ENCODE results near the gene PP2D1.
A peak's percentile ranks its signal among the peaks of the same experiment; 100 is the strongest.
"Not testable (repeated sequence)": the region's sequence is repeated elsewhere in the genome, so short reads cannot be mapped to it uniquely, and the experiment has no call there.

PP2D1 gene, protein sequence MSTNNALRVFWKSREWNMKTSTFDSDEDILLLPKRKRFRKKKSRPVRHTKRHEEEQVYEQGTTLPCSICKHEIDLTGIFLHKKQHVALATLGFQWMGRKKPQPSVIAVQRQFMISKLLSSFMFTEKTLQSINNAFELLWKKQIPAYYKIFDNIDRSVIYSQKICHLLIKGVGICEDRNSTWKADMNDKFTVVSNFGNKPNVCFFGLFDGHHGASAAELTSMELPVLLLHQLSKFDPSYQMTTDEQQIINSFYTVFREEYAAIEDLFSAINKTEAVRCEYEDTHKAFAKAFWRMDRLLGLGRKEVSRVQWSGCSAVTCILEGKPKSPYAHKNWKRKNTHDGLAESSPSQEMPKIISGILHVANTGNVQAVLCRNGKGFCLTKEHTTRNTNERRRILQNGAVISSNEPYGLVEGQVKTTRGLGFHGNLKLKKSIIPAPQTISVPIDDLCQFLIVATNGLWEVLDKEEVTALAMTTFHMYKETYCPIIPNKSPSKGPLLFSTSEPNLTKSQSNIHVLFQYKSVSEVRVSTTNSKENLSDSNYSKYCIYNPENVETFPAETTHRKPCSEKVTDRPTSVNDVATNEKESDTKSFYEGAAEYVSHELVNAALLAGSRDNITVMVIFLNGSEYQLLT

GRCh38 chr3:20012164-20012563, at the start of gene PP2D1:
Gene PP2D1, minus strand, starts transcription at chr3:20012264. Its CDS starts 192 bp downstream, at chr3:20012072.
- DNase-seq: no peak

- no peak for DNase-seq
These were observed 49.1 kb upstream of the PP2D1 start for GRCh38 chr3:20060974-20061685.

- DNase-seq: no peak
These were observed 47.9 kb upstream of the PP2D1 start for GRCh38 chr3:20059929-20060328.

GRCh38 chr3:20057612-20058180, 45.6 kb upstream of the PP2D1 start:
- DNase-seq: no peak

- peak; percentile 19 for DNase-seq
These were observed 44.9 kb upstream of the PP2D1 start for GRCh38 chr3:20056725-20057611.

GRCh38 chr3:20055842-20056241, 43.8 kb upstream of the PP2D1 start:
- no peak for DNase-seq

- no peak for DNase-seq
These were observed 43.1 kb upstream of the PP2D1 start for GRCh38 chr3:20055020-20055775.

- no peak for DNase-seq
These were observed 42.5 kb upstream of the PP2D1 start for GRCh38 chr3:20054549-20054987.

- no peak for DNase-seq
These were observed 40.8 kb upstream of the PP2D1 start for GRCh38 chr3:20052851-20053250.

- DNase-seq: no peak
These were observed 39.2 kb upstream of the PP2D1 start for GRCh38 chr3:20051123-20051806.

- DNase-seq: peak; percentile 44
These were observed 36.2 kb upstream of the PP2D1 start for GRCh38 chr3:20047976-20048883.

- no peak for DNase-seq
These were observed 35.3 kb upstream of the PP2D1 start for GRCh38 chr3:20047341-20047779.

DNA sequence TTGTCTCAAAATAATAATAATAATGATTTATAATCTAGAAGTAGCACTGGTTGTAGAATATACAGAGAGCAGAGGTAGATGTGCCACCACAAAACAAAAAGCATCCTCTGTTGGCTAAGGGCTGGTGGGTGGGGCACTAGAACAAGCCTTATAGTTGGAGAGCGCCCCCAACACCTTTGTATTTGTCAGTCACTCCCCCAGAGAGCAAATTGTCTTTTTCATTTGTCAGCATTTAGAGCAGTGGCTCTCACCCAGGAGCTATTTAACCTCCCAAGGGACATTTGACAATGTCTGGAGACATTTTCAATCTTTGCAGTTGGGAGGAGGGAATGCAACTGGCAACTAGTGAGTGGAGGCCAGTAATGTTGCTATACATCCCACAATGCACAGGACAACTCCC, 34.5 kb upstream of the PP2D1 start:
- no peak for DNase-seq

GRCh38 chr3:20045141-20045540, 33.1 kb upstream of the PP2D1 start:
- DNase-seq: not testable (repeated sequence)

GRCh38 chr3:20043825-20044224, 31.8 kb upstream of the PP2D1 start:
- no peak for DNase-seq

DNA sequence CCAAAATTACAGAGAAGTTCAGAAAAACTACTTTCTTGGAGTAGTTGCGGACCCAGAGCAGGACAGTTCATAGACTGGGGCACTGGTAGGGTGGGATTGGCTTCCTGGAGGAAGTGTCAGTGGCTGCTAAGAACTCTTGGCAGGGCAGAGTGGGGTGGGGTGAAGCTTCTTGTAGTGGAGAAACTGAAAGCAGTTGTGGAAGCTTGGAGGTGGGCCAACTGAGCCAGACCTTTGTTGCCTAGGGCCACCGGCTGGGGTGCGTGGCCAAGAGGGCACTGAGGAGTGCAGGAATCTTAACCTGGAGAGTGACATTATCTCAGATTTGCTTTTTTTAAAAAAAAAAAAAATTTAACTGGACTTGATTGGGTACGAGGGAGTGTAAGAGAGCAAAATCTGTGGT, 31.3 kb upstream of the PP2D1 start:
- no peak for DNase-seq

DNA sequence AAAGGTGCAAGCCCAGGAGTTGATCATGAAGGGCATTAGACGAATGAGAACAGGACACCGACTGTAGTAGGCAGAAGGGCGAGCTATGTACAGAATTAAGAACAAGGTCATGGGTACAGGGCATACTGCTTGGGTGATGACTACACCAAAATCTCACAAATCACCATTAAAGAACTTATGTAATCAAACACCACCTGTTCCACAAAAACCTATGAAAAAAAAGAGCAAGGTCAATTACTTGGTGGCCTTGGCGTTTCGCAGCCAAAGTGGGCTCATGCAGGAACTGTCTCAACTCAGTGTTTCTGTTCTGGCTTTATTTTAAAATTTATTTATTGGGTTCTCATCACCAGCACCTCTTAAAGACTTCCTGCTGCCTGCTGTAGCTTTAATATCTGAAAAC, 30.3 kb upstream of the PP2D1 start:
- no peak for DNase-seq

GRCh38 chr3:20041197-20041780, 29.2 kb upstream of the PP2D1 start:
- DNase-seq: no peak

DNA sequence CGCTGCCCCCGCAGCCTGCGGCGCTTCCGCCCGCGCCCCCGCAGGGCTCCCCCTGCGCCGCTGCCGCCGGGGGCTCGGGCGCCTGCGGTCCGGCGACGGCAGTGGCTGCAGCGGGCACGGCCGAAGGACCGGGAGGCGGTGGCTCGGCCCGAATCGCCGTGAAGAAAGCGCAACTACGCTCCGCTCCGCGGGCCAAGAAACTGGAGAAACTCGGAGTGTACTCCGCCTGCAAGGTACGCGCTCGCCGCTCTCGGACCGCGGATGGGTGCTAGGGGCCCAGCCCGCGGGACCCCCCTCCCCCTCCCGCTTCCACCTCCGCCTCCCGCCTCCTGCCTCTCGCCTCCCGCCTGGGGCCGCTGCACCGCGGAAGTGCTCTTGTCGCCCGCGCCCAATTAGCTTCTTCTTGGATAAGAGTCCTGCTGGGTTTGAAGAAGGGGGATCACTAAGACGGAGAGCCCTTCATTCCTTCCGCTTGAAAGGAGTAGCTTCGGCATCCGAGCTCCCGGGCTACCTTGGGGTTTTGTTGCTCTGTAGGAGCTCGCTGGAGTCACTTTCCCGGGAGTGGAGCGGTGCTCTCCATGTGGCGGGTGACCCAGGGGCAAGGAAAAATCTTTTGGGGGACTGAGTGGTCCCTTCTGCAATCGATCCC, 28.6 kb upstream of the PP2D1 start:
- peak; percentile 16 for DNase-seq
